GM18870 (cell line): Measurements from ENCODE around the gene IREB2.
"Not testable (repeated sequence)": the region's sequence is repeated elsewhere in the genome, so short reads cannot be mapped to it uniquely, and the experiment has no call there.

Experiments used
- ATAC-seq: cut with Tn5 transposase; IDR thresholded peaks from one replicate; pipeline ENCODE4 v1.9.1; 2021; ENCODE audit warnings: moderate library complexity; ENCODE audit not compliant: unreplicated experiment

The IREB2 gene

GRCh38 chr15:78461171-78461888, 23.3 kb downstream of the IREB2 start:
- ATAC-seq: no peak

- no peak for ATAC-seq
Observed at GRCh38 chr15:78469031-78469430, 31.0 kb downstream of the IREB2 start.

DNA sequence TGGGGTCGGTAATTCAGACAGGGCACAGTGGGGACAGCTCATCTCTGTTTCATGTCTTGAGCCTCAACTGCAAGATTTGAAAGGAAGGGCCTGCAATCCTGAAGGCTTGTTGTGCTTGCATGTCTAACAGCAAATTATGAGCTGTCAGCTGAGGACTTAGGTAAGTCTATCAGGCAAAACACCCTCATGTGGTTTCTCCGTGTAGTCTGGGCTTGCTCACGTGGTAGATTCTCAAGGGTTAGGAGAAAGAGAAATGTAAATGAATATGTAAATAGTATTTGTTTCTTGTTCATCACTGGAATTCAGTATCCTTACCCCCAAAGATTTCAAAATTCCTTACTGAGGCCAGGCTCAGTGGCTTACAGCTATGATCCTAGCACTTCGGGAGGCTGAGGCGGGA, 39.3 kb downstream of the IREB2 start:
- no peak for ATAC-seq

- no peak for ATAC-seq
Observed at GRCh38 chr15:78479650-78480049, 41.6 kb downstream of the IREB2 start.

DNA sequence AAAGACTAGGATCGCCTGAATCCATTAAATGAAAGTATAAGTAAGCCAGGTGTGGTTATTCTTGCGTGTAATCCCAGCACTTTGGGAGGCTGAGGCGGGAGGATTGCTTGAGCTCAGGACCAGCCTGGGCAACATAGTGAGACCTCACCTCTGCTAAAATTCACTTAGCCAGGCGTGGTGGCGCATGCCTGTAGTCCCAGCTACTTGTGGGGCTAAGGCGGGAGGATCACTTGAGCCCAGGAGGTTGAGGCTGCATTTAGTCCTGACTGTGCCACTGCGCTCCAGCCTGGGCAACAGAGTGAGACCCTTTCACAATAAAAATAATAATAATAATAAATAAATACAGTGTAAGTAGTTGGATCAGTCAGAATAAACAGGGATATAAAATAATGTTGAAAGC, 43.9 kb downstream of the IREB2 start:
- ATAC-seq: no peak

DNA sequence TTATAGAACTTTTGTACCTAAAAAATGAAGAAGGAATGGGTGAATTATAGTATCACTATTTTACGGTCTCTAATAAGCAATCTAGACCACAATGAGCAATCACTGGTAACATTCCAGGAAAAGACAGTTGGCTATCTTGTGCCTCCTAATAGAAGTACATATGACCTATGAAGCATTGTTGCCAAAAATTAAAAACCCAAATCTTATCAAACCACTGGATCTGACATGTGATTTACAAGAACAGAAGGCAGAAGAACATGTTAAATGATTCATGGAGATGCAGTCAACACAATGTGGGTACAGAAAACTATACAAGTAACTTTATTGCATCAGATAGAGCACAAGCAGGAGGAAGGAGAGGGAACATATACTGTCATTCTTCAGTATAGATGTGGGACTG, 54.9 kb downstream of the IREB2 start:
- no peak for ATAC-seq

DNA sequence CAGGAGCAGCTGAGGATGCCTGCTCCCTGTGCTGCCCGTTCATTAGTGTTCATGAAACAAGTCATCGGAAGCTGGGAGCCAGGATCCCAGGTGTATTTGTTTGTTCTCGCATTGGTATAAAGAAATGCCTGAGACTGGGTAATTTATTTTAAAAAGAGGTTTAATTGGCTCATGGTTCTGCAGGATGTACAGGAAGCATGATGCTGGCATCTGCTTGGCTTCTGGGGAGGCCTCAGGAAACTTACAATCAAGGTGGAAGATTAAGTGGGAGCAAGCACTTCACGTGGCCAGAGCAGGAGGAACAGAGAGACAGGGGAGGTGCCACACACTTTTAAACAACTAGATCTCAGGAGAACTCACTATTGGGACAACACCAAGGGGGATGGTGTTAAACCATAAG, 63.8 kb downstream of the IREB2 start:
- ATAC-seq: no peak

- no peak for ATAC-seq
Observed at GRCh38 chr15:78502641-78503040, 64.6 kb downstream of the IREB2 start.

DNA sequence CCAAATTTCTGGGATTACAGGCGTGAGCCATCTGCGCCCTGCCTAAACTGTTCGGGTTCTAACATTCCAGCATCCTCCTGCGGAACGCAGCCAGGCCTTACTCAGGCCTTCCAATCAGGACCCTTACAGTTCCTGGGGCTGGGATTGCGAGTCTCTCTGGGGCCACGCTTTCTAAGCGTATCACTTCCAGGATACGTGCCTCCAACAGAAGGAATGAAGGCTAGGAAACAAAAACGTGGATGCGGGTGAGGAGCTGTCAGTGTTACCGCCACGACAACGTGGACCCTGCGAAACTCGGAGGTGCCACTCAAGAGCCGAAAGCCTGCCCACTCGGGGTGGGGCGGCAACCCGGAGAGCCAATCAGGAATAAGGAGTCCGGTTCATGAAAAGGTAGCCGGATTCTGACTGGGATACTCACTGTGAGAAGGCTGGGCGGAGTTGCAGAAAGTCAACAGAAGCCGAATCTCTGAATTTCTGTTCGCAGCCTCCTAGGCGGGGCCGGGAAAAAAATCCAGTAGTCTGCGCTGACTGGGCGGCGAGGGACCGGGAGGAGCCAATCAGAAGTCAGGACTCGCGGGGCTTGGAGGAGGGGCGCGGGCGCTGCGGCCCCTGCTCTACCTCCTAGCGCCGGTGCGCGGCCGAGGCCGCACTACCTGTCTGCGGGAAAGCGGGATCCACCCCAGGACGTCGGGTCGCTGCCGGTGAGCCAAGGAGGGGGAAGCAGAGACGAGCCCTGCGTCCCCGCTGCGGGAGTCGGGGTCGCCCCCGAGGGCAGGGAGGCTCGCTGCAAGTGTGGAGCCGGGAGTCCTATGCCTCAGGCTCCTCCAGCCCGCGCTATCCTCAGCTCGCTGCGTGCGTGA, 69.2 kb downstream of the IREB2 start, which contains the start of gene HYKK:
TSS of gene HYKK (plus strand) at position 607 of the 860 bp plus-strand sequence. CDS start 5,512 bp downstream, outside the sequence.
- peak; percentile 86 for ATAC-seq

- ATAC-seq: peak; percentile 5
Observed at GRCh38 chr15:78507831-78508160, 69.8 kb downstream of the IREB2 start.

GRCh38 chr15:78508272-78508671, 70.3 kb downstream of the IREB2 start:
- no peak for ATAC-seq

DNA sequence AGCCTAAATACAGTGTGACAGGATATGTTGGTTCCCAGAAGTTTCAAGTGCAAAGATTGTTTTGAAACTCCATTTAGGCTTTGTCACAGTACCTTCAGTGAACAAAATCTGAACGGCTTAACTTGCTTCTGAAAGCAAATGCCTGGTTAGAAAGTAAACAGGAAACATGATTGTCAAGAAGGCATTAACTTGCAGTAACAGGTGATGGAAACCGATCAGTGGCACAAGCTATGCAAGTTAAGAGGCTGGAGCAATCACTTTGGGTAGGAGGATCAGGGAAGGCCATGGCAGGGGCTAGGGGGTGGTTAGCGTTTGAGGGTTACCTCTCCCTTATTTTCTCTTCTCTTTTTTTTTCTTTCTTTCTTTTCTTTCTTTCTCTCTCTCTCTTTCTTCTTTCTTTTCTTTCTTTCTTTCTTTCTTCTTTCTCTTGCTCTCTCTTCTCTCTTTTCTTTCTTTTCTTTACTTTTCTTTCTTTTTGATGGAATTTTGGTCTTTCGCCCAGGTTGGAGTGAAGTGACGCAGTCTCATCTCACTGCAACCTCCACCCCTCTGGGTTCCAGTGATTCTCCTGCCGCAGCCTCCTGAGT, 71.8 kb downstream of the IREB2 start:
- ATAC-seq: no peak

- not testable (repeated sequence) for ATAC-seq
Observed at GRCh38 chr15:78520035-78520434, 82.0 kb downstream of the IREB2 start.

- ATAC-seq: no peak
Observed at GRCh38 chr15:78524230-78524629, 86.2 kb downstream of the IREB2 start.

- no peak for ATAC-seq
Observed at GRCh38 chr15:78527325-78527724, 89.3 kb downstream of the IREB2 start.

GRCh38 chr15:78533331-78533730, 95.3 kb downstream of the IREB2 start:
- ATAC-seq: no peak

DNA sequence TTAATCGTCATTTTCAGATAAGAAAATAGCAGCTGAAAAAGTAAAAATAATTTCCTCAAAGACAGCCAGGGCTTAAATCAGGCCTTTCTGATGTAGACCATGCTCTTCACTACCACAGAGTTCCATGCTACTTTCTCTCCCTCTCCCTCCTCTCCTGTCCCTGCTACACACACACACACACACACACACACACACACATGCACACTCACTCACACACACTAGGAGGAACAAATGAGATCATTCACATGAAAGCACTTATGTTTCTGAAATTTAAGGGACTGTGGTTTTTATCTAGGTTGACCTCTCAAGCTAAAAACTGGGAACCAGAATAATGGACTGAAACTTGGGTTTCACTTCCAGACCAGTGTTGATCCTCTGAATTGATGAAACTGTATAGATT, 98.1 kb downstream of the IREB2 start:
- ATAC-seq: no peak

DNA sequence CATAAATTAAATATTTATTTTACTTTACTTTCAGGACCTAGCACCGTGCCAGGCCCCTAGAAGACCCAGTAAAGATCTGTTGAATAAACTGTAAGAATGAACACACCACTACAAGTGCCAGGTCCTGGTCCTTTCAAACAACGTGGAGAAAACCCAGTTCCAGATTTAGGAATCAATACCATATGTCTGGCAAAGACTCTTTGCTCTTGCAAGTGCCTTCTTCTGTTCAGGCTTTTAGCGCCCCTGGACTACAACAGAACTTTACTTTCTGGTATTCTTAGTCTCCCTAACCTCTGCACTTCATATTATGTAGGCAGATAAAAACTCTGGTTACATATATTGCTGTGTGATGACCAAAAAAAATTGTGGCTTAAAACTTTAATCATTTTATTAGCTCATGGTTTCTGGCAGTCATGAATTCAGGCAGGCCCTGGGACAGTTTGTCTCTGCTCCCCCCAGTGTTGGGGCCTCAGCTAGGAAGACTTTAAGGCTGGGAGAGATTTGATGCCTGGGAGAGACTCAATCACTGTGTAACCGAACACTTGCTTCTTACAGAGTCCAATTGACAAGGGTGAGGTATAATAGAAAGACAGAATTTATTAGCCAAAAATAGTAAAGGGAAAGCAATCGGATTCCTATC, 99.4 kb downstream of the IREB2 start:
- no peak for ATAC-seq

DNA sequence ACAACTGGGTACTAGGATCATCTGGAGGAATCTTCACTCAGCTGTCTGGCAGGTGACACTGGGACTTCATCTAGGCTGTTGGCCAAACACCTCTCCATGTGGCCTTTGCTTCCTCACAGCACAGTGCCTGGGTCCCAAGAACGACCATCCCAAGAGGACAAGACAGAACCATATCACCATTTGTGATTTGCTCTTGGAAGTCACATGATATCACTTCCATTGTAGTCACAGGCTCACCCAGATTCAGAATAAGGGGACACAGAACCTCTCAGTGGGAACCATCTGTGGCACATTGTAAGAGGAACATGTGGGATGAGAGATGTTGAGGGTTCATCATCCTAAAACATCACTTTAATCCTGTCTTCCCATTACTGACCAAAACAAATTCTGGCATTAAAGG, 100.3 kb downstream of the IREB2 start:
- ATAC-seq: no peak

GRCh38 chr15:78539464-78540140, 101.6 kb downstream of the IREB2 start:
- ATAC-seq: not testable (repeated sequence)
